ENCODE measurements around the gene SENP5. TPM values are rescaled to one million over a fixed set of nuclear protein-coding genes. Genes with fewer than 3 reads are reported as not detected.

SENP5 gene
- polyA plus RNA-seq, 3 donors = 6.7 to 10.4 (median 8.4) TPM

DNA sequence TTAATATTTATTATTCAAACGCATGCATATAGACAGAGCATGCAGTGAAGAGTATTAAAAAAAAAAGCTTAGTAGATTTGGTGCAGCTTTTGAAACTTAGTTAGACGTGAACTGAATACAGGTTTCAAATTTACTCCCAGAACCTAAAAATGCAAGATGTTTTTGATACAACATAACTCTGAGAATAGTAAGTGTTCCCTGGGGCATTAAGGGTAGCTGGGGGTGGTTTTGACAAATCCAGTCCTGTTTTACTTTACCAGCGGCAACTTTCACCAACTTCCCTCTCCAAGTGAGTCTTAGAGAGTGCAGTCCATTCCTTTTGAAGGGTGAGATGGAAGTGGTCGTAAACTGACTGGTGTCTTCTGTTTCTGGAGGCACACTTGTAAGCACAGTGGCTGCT, 63.4 kb downstream of the SENP5 start:
- H3K4me2 ChIP-seq (replicated peaks; ENCODE audit: extremely low read depth, low read length, poor library complexity, severe bottlenecking) = no peak overlapping the region
- no peaks in the 10 kb centered on the region for H3K4me1 ChIP-seq (ENCODE audit: control insufficient read depth in 1 of 2, insufficient read depth in 2 of 2, low read length in 2 of 2)
- H3K27ac Mint-ChIP-seq = peak overlapping the region in 3 of 7 donors; percentile 11 to 29 (median 17)
- TF ChIP-seq, protein P1, sequence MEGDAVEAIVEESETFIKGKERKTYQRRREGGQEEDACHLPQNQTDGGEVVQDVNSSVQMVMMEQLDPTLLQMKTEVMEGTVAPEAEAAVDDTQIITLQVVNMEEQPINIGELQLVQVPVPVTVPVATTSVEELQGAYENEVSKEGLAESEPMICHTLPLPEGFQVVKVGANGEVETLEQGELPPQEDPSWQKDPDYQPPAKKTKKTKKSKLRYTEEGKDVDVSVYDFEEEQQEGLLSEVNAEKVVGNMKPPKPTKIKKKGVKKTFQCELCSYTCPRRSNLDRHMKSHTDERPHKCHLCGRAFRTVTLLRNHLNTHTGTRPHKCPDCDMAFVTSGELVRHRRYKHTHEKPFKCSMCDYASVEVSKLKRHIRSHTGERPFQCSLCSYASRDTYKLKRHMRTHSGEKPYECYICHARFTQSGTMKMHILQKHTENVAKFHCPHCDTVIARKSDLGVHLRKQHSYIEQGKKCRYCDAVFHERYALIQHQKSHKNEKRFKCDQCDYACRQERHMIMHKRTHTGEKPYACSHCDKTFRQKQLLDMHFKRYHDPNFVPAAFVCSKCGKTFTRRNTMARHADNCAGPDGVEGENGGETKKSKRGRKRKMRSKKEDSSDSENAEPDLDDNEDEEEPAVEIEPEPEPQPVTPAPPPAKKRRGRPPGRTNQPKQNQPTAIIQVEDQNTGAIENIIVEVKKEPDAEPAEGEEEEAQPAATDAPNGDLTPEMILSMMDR (IDR thresholded peaks at IDR 0.05) = no peak
- intact Hi-C loops (cut with micrococcal nuclease) = no loop called here
- no peak overlapping the region for H2AFZ ChIP-seq (ENCODE audit: insufficient read depth, low read depth, low read length, poor library complexity, severe bottlenecking)
- peaks cover 7% of the 10 kb centered on the region for H4K20me1 ChIP-seq (ENCODE audit: insufficient read depth, low read length)
- H3K4me3 ChIP-seq (replicated peaks in 1 of 3; ENCODE audit: low read depth in 2 of 3, low read length in 3 of 3) = no peak overlapping the region
- WGBS (ENCODE audit: insufficient coverage) = no CpG with 5 or more reads among the region's 4 CpGs
- no peaks in the 10 kb centered on the region for H3K4me1 Mint-ChIP-seq
- H3K4me3 Mint-ChIP-seq = no peak overlapping the region
- H3K27ac ChIP-seq (ENCODE audit: low read depth in 1 of 2, low read length in 2 of 2) = peak overlapping the region in 1 of 2 donors; percentile 47
- no peaks in the 10 kb centered on the region for H3K27me3 ChIP-seq (ENCODE audit: control insufficient read depth in 2 of 2, insufficient read depth in 2 of 2, low read length in 2 of 2)
- H3K36me3 Mint-ChIP-seq = peaks cover 76 to 86% of the 10 kb centered on the region in 2 donors
- peaks cover 72 to 97% of the 10 kb centered on the region in 2 donors for H3K36me3 ChIP-seq (replicated peaks in 1 of 2; ENCODE audit: control insufficient read depth in 1 of 2, insufficient read depth in 2 of 2, low read length in 2 of 2)
- H3K9me3 ChIP-seq (replicated peaks in 1 of 2; ENCODE audit: control insufficient read depth in 1 of 2, insufficient read depth in 1 of 2, low read length in 2 of 2) = no peaks in the 10 kb centered on the region
- no peaks in the 10 kb centered on the region for H3K27me3 Mint-ChIP-seq (ENCODE audit: low read depth in 3 of 3)
- no peaks in the 10 kb centered on the region for H3K79me2 ChIP-seq (ENCODE audit: insufficient read depth, low read length)
- DNase-seq = no peak
- H3K9ac ChIP-seq (ENCODE audit: insufficient read depth, low read length, poor library complexity, severe bottlenecking) = no peak overlapping the region
- H3K9me3 Mint-ChIP-seq = no peaks in the 10 kb centered on the region

DNA sequence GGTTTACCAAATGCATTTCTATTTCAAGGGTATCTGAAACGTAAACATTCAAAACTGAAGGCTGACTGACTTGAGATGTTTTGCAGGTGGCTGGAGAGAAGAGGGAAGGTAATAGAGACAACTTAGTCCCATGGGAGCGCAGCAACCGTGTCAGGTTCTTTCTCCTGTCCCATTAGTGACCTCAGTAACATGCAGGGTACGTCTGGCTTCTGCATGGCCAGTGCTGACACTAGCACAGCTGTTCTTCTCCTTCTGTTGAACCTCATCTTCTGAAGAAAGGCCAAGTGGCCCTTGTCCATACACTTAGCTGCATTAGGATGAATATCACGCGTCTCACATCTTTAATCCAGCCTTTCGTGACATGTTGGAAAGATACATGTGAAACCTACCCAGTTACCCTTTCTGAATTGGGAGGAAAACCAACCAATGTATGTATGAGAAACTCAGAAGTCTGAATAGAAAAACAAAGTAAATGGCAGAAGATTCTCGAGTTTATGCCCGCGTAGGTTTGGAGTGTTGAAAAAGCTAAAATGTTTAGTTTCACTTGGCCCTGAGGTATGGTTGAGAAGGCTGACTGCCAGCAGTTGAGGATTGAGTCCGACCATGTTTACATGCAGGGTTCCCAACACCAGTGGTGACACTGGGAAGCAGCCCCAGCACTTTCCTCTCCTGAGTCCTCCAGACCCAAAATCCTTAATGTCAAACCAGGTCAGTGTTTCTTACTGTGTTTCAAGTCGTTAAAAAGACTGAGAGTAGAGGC, 64.3 kb downstream of the SENP5 start:
- no peak for DNase-seq
- Histone ChIP-seq H4K20me1 (ENCODE audit: insufficient read depth, low read length) (peaks cover 7% of the 10 kb centered on the region), H3K9ac (ENCODE audit: insufficient read depth, low read length, poor library complexity, severe bottlenecking) (no peak overlapping the region), H3K9me3 (replicated peaks in 1 of 2; ENCODE audit: control insufficient read depth in 1 of 2, insufficient read depth in 1 of 2, low read length in 2 of 2) (no peaks in the 10 kb centered on the region), H3K4me1 (ENCODE audit: control insufficient read depth in 1 of 2, insufficient read depth in 2 of 2, low read length in 2 of 2) (no peaks in the 10 kb centered on the region), H3K27ac (ENCODE audit: low read depth in 1 of 2, low read length in 2 of 2) (peak overlapping the region in 1 of 2 donors; percentile 47), H2AFZ (ENCODE audit: insufficient read depth, low read depth, low read length, poor library complexity, severe bottlenecking) (no peak overlapping the region), H3K4me3 (replicated peaks in 1 of 3; ENCODE audit: low read depth in 2 of 3, low read length in 3 of 3) (no peak overlapping the region), H3K27me3 (ENCODE audit: control insufficient read depth in 2 of 2, insufficient read depth in 2 of 2, low read length in 2 of 2) (no peaks in the 10 kb centered on the region), H3K4me2 (replicated peaks; ENCODE audit: extremely low read depth, low read length, poor library complexity, severe bottlenecking) (no peak overlapping the region), H3K36me3 (replicated peaks in 1 of 2; ENCODE audit: control insufficient read depth in 1 of 2, insufficient read depth in 2 of 2, low read length in 2 of 2) (peaks cover 81 to 100% of the 10 kb centered on the region in 2 donors), H3K79me2 (ENCODE audit: insufficient read depth, low read length) (no peaks in the 10 kb centered on the region)
- TF ChIP-seq, protein P1 (IDR thresholded peaks at IDR 0.05) = no peak
- no peak overlapping the region for H3K4me3 Mint-ChIP-seq
- intact Hi-C loops (cut with micrococcal nuclease) = no loop called here
- no peaks in the 10 kb centered on the region for H3K27me3 Mint-ChIP-seq (ENCODE audit: low read depth in 3 of 3)
- H3K36me3 Mint-ChIP-seq = peaks cover 81 to 91% of the 10 kb centered on the region in 2 donors
- 100% methylated on average over 6 of the region's 12 CpGs for WGBS (ENCODE audit: insufficient coverage)
- H3K4me1 Mint-ChIP-seq = no peaks in the 10 kb centered on the region
- H3K9me3 Mint-ChIP-seq = no peaks in the 10 kb centered on the region
- H3K27ac Mint-ChIP-seq = peak overlapping the region in 5 of 7 donors; percentile 22 to 85 (median 69)

All from CD14-positive monocyte (primary cell).